HL-60 (cell line): ENCODE results near the gene MTFR1L.

Experiments used
- GABPA ChIP-seq: IDR thresholded peaks from 2 replicates; pipeline ENCODE4 v1.6.1; 2012; ENCODE audit warnings: low read depth
- TF ChIP-seq, protein P1 (sequence below): IDR thresholded peaks from one replicate; pipeline ENCODE4 v1.5.1; 2011; ENCODE audit warnings: low read length, control low read depth, inconsistent platforms; ENCODE audit not compliant: insufficient read depth
- TF ChIP-seq, protein P2 (sequence below): IDR thresholded peaks from 2 replicates; pipeline ENCODE4 v1.6.1; 2012; ENCODE audit warnings: low read depth; ENCODE audit not compliant: insufficient replicate concordance

DNA sequence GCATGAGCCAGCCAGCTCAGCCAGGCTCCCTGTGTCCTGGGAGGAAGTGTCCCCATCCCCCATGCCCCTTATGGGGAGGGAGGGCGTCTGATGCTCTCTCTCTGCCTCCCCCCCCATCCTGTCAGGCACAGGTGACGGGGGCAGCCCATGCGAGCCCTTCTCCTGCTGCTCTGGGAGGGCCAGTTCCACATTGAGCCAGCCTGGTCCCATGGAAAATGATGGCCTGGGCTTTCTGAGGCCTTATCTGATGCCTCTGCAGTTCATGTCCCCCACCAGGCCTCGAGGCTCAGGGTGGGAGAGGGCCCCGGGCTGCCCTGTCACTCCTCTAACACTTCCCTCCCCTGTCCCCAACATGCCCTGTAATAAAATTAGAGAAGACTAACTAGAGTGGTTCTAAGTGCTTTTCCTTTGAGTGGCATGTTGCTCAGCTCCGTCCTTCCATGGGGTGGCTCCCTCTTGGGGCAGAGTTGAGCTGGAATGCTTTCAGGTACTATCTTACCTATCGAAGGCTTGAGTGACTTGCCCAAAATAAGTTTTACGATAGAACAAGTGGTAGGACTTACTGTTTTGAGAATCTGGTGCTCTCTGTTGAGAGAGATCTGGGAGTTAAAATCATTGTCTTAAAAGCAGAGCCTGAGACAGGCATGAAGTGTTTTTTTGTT is 1.8 kb upstream of the MTFR1L start:
- TF ChIP-seq, protein P1, sequence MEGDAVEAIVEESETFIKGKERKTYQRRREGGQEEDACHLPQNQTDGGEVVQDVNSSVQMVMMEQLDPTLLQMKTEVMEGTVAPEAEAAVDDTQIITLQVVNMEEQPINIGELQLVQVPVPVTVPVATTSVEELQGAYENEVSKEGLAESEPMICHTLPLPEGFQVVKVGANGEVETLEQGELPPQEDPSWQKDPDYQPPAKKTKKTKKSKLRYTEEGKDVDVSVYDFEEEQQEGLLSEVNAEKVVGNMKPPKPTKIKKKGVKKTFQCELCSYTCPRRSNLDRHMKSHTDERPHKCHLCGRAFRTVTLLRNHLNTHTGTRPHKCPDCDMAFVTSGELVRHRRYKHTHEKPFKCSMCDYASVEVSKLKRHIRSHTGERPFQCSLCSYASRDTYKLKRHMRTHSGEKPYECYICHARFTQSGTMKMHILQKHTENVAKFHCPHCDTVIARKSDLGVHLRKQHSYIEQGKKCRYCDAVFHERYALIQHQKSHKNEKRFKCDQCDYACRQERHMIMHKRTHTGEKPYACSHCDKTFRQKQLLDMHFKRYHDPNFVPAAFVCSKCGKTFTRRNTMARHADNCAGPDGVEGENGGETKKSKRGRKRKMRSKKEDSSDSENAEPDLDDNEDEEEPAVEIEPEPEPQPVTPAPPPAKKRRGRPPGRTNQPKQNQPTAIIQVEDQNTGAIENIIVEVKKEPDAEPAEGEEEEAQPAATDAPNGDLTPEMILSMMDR, result no peak
- no peak for TF ChIP-seq GABPA
- TF ChIP-seq, protein P2, sequence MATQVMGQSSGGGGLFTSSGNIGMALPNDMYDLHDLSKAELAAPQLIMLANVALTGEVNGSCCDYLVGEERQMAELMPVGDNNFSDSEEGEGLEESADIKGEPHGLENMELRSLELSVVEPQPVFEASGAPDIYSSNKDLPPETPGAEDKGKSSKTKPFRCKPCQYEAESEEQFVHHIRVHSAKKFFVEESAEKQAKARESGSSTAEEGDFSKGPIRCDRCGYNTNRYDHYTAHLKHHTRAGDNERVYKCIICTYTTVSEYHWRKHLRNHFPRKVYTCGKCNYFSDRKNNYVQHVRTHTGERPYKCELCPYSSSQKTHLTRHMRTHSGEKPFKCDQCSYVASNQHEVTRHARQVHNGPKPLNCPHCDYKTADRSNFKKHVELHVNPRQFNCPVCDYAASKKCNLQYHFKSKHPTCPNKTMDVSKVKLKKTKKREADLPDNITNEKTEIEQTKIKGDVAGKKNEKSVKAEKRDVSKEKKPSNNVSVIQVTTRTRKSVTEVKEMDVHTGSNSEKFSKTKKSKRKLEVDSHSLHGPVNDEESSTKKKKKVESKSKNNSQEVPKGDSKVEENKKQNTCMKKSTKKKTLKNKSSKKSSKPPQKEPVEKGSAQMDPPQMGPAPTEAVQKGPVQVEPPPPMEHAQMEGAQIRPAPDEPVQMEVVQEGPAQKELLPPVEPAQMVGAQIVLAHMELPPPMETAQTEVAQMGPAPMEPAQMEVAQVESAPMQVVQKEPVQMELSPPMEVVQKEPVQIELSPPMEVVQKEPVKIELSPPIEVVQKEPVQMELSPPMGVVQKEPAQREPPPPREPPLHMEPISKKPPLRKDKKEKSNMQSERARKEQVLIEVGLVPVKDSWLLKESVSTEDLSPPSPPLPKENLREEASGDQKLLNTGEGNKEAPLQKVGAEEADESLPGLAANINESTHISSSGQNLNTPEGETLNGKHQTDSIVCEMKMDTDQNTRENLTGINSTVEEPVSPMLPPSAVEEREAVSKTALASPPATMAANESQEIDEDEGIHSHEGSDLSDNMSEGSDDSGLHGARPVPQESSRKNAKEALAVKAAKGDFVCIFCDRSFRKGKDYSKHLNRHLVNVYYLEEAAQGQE, result no peak
